ENCODE results near the gene TP53BP2. TPM values are rescaled to one million over a fixed set of nuclear protein-coding genes. Genes with fewer than 3 reads are reported as not detected.

Gene TP53BP2
- polyA plus RNA-seq, 1 experiment, result 18.6 TPM

DNA sequence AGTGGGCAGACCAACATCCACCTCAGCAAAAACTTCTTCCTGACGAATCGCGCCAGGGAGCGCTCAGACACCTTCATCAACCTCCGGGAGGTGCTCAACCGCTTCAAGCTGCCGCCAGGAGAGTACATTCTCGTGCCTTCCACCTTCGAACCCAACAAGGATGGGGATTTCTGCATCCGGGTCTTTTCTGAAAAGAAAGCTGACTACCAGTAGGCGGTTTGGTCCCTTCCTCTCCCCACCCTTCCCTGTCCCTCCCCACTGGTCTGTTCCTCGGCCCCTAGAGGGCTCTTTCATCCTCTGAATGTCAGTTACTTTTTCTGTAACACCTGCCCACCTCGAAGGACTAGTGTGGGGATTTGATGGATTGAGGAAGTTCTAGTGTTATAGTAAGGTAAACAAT, 86.5 kb downstream of the TP53BP2 start:
- CTCF ChIA-PET, result interaction anchor here (1.9 to 5.5 kb wide), 2 partner anchors 10 to 13 kb away, joined by 5 to 31 read pairs; no protein-coding TSS in a partner anchor
- peaks cover 44% of the 10 kb centered on the region for H3K36me3 ChIP-seq (ENCODE audit: control insufficient read depth, insufficient read depth, low read length)
- no peak for DNase-seq (ENCODE audit: low read depth)
- POLR2A ChIA-PET, result no interaction called here
- no peak overlapping the region for H3K4me3 ChIP-seq (ENCODE audit: low read depth, low read length)
- no peaks in the 10 kb centered on the region for H3K27me3 ChIP-seq (ENCODE audit: control insufficient read depth, insufficient read depth, low read length)
- TF ChIP-seq, protein P1, sequence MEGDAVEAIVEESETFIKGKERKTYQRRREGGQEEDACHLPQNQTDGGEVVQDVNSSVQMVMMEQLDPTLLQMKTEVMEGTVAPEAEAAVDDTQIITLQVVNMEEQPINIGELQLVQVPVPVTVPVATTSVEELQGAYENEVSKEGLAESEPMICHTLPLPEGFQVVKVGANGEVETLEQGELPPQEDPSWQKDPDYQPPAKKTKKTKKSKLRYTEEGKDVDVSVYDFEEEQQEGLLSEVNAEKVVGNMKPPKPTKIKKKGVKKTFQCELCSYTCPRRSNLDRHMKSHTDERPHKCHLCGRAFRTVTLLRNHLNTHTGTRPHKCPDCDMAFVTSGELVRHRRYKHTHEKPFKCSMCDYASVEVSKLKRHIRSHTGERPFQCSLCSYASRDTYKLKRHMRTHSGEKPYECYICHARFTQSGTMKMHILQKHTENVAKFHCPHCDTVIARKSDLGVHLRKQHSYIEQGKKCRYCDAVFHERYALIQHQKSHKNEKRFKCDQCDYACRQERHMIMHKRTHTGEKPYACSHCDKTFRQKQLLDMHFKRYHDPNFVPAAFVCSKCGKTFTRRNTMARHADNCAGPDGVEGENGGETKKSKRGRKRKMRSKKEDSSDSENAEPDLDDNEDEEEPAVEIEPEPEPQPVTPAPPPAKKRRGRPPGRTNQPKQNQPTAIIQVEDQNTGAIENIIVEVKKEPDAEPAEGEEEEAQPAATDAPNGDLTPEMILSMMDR (IDR thresholded peaks at IDR 0.05; ENCODE audit: insufficient read depth, low read depth, low read length), result no peak

DNA sequence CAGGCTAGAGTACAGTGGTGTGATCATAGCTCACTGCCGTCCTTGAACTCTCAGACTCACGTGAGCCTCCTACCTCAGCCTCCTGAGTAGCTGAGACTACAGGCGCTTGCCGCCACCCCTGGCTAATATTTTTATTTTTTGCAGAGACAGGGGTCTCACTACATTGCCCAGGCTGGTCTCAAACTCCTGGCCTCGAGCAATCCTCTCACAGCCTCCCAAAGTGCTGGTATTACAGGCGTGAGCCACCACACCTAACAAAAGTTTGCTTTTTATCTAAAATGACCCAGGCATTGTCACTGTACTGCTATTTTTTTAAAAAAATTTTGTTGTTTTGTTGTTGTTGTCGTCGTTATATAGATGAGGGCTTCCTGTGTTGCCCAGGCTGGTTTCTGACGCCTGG, 87.0 kb downstream of the TP53BP2 start:
- POLR2A ChIA-PET, result no interaction called here
- CTCF ChIA-PET, result no interaction called here

DNA sequence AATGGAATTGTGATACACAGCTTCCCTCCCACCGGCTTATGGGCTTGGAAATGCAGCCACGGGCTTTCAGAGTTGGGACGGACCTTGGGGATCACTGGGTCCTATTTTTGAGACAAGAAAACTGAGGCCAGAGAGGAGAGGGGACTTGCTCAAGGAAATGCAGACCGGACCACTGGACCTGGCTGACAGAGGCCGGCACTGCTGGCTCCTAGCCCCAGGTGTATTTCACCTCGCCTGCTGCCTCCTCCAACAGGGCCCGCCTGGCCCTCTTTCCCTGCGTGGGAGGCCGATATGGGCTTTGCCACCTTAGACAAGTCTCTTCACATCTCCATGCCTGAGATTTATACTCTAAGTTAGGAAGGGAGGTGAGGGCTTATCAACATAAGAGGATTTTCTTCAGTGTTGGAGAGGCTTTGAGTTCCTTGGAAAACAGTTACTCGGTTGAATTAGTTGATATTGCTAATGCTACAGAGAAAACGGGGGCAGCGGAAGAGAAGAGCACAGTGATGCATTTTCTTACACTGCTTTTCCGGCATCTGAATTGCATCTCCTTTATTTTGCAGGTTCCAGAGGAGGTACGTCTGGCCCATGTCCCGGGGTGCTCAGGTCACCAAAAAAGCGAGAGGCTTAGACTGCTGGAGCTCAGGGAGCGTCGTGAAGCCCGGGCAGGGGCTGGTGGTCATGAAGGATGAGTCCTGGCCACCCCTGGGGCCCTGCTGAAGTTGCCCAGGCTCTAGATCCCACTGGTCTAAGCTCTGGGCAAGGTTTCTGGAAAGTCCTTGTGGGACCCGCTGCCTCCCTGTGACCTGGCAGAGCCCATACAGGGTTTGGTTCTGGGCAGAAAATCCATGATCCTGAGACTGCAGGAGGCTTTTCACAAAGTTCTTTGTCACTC, 88.7 kb downstream of the TP53BP2 start:
- H3K27me3 ChIP-seq (ENCODE audit: control insufficient read depth, insufficient read depth, low read length), result no peaks in the 10 kb centered on the region
- H3K4me3 ChIP-seq (ENCODE audit: low read depth, low read length), result no peak overlapping the region
- POLR2A ChIA-PET, result no interaction called here
- CTCF ChIA-PET, result interaction anchor here (1.6 kb wide), 1 partner anchor 623 kb away, joined by 4 read pairs; no protein-coding TSS in a partner anchor
- peaks cover 52% of the 10 kb centered on the region for H3K36me3 ChIP-seq (ENCODE audit: control insufficient read depth, insufficient read depth, low read length)
- no peak for DNase-seq (ENCODE audit: low read depth)
- TF ChIP-seq, protein P1 (IDR thresholded peaks at IDR 0.05; ENCODE audit: insufficient read depth, low read depth, low read length), result no peak

More for the DNA sequence above, 87.0 kb downstream of the TP53BP2 start:
- Histone ChIP-seq H3K36me3 (ENCODE audit: control insufficient read depth, insufficient read depth, low read length) (peaks cover 44% of the 10 kb centered on the region), H3K27me3 (ENCODE audit: control insufficient read depth, insufficient read depth, low read length) (no peaks in the 10 kb centered on the region), H3K4me3 (ENCODE audit: low read depth, low read length) (no peak overlapping the region)
- TF ChIP-seq, protein P1 (IDR thresholded peaks at IDR 0.05; ENCODE audit: insufficient read depth, low read depth, low read length), result no peak
- no peak for DNase-seq (ENCODE audit: low read depth)

DNA sequence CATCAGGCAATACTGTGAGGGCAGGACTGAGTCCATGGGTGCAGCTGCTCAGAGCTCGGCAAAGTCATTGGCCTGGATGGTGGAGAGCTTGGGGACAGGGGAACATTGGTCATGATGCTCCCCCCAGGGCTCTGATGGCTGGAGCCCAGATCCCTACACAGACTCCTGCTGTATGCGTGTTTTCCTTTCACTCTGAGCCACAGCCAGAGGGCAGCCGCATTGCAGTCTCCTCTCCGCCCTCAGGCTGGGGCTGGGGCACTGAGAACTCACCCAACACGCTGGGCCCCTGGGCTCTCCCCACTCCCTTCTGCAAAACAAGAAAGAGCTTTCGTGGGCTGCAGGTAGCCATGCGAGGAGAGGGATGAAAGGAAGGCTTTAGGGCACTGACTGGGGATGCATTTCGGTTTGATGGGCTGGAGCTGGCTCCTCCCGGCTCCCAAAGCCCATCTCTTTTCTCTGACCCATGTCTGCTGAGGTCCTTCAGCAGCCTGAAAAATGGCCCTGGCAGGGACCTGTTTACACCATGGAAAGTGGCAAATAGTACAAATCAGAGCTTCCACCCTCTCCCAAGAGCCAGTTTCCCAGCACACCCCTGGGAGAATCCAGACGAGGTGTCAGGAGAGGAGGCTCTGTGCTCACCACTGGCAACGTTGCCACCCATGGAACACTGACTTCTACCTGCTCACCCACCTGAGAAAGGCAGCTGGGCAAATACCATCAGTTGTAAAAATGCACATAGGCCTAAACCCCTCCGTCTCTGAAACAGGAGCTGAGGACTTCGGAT, 89.6 kb downstream of the TP53BP2 start:
- TF ChIP-seq, protein P1 (IDR thresholded peaks at IDR 0.05; ENCODE audit: insufficient read depth, low read depth, low read length), result no peak
- POLR2A ChIA-PET, result no interaction called here
- CTCF ChIA-PET, result interaction anchor here (1.6 kb wide), 1 partner anchor 623 kb away, joined by 4 read pairs; no protein-coding TSS in a partner anchor
- H3K4me3 ChIP-seq (ENCODE audit: low read depth, low read length), result no peak overlapping the region
- no peak for DNase-seq (ENCODE audit: low read depth)
- no peaks in the 10 kb centered on the region for H3K27me3 ChIP-seq (ENCODE audit: control insufficient read depth, insufficient read depth, low read length)
- H3K36me3 ChIP-seq (ENCODE audit: control insufficient read depth, insufficient read depth, low read length), result peaks cover 56% of the 10 kb centered on the region

DNA sequence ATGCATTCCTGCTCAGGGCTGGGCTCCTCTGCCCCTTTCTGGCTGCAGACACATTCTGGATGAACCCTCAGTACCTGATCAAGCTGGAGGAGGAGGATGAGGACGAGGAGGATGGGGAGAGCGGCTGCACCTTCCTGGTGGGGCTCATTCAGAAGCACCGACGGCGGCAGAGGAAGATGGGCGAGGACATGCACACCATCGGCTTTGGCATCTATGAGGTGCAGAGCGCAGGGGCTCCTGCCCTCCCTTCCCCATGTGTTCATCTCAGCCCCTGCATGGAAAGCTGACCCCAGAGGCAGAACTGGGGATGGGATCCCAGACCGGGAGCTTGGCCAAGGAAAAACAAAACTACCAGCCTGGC, 90.3 kb downstream of the TP53BP2 start:
- Histone ChIP-seq H3K36me3 (ENCODE audit: control insufficient read depth, insufficient read depth, low read length) (peaks cover 61% of the 10 kb centered on the region), H3K4me3 (ENCODE audit: low read depth, low read length) (no peak overlapping the region), H3K27me3 (ENCODE audit: control insufficient read depth, insufficient read depth, low read length) (no peaks in the 10 kb centered on the region)
- CTCF ChIA-PET, result interaction anchor here (0.6 to 1.6 kb wide), 2 partner anchors 12 to 622 kb away, joined by 3 to 4 read pairs; no protein-coding TSS in a partner anchor
- TF ChIP-seq, protein P1 (IDR thresholded peaks at IDR 0.05; ENCODE audit: insufficient read depth, low read depth, low read length), result no peak
- no peak for DNase-seq (ENCODE audit: low read depth)
- POLR2A ChIA-PET, result no interaction called here
